ENCODE results near the gene CDC27. TPM values are rescaled to one million over a fixed set of nuclear protein-coding genes. Genes with fewer than 3 reads are reported as not detected.

CDC27 gene
- total RNA-seq, 1 donor from 2014 or later, result 137 TPM

- no peaks in the 10 kb centered on the region for H3K9me3 ChIP-seq (ENCODE audit: insufficient read depth, low read depth, low read length)
- H3K9me3 Mint-ChIP-seq (ENCODE audit: unreplicated experiment), result no peaks in the 10 kb centered on the region
- no peaks in the 10 kb centered on the region for H3K79me2 ChIP-seq (ENCODE audit: insufficient read depth, low read length)
- no peaks in the 10 kb centered on the region for H3K27me3 ChIP-seq (ENCODE audit: insufficient read depth, low read length)
- H3K27ac Mint-ChIP-seq (ENCODE audit: unreplicated experiment), result peak overlapping the region; percentile 18
- peak overlapping the region; percentile 67 for H3K27ac ChIP-seq (ENCODE audit: low read depth, low read length)
- H4K20me1 ChIP-seq (ENCODE audit: insufficient read depth, low read length), result peaks cover 15% of the 10 kb centered on the region
- FAIRE-seq (no peak), DNase-seq (ENCODE audit: low read depth) (peak; percentile 47)
- H3K4me3 Mint-ChIP-seq (ENCODE audit: unreplicated experiment), result peak overlapping the region; percentile 54
- TF ChIP-seq CTCF (IDR thresholded peaks at IDR 0.05; ENCODE audit: insufficient read depth, low read depth, low read length) (no peak), EZH2 (IDR thresholded peaks at IDR 0.05; ENCODE audit: insufficient read depth, low read length) (no peak)
- H2AFZ ChIP-seq (ENCODE audit: low read depth, low read length), result no peak overlapping the region
- peaks cover 10% of the 10 kb centered on the region for H3K4me1 ChIP-seq (ENCODE audit: insufficient read depth, low read length)
- peaks cover 13% of the 10 kb centered on the region for H3K36me3 Mint-ChIP-seq (ENCODE audit: low read depth, unreplicated experiment)
- H3K4me3 ChIP-seq (ENCODE audit: insufficient read depth, low read depth, low read length), result no peak overlapping the region
- H3K36me3 ChIP-seq (ENCODE audit: insufficient read depth, low read length), result peaks cover 22% of the 10 kb centered on the region
- peaks cover 19% of the 10 kb centered on the region for H3K4me1 Mint-ChIP-seq (ENCODE audit: low read depth, unreplicated experiment)
- peak overlapping the region; percentile 44 for H3K4me2 ChIP-seq (ENCODE audit: low read length)
- no peaks in the 10 kb centered on the region for H3K27me3 Mint-ChIP-seq (ENCODE audit: low read depth, unreplicated experiment)
- peak overlapping the region; percentile 17 for H3K9ac ChIP-seq (ENCODE audit: low read length)
Measured at GRCh38 chr17:47120521-47121095, 68.5 kb downstream of the CDC27 start.

- H3K27ac ChIP-seq (ENCODE audit: low read depth, low read length), result peak overlapping the region; percentile 67
- H4K20me1 ChIP-seq (ENCODE audit: insufficient read depth, low read length), result peaks cover 15% of the 10 kb centered on the region
- peak overlapping the region; percentile 54 for H3K4me3 Mint-ChIP-seq (ENCODE audit: unreplicated experiment)
- H3K9me3 Mint-ChIP-seq (ENCODE audit: unreplicated experiment), result no peaks in the 10 kb centered on the region
- no peaks in the 10 kb centered on the region for H3K27me3 ChIP-seq (ENCODE audit: insufficient read depth, low read length)
- H3K27ac Mint-ChIP-seq (ENCODE audit: unreplicated experiment), result peak overlapping the region; percentile 72
- peaks cover 10% of the 10 kb centered on the region for H3K4me1 ChIP-seq (ENCODE audit: insufficient read depth, low read length)
- H3K27me3 Mint-ChIP-seq (ENCODE audit: low read depth, unreplicated experiment), result no peaks in the 10 kb centered on the region
- H3K4me1 Mint-ChIP-seq (ENCODE audit: low read depth, unreplicated experiment), result peaks cover 19% of the 10 kb centered on the region
- H3K36me3 Mint-ChIP-seq (ENCODE audit: low read depth, unreplicated experiment), result peaks cover 10% of the 10 kb centered on the region
- H2AFZ ChIP-seq (ENCODE audit: low read depth, low read length), result no peak overlapping the region
- peak overlapping the region; percentile 44 for H3K4me2 ChIP-seq (ENCODE audit: low read length)
- DNase-seq (ENCODE audit: low read depth) (peak; percentile 85), FAIRE-seq (peak; percentile 94)
- no peaks in the 10 kb centered on the region for H3K79me2 ChIP-seq (ENCODE audit: insufficient read depth, low read length)
- H3K4me3 ChIP-seq (ENCODE audit: insufficient read depth, low read depth, low read length), result peak overlapping the region; percentile 9
- H3K36me3 ChIP-seq (ENCODE audit: insufficient read depth, low read length), result peaks cover 22% of the 10 kb centered on the region
- H3K9ac ChIP-seq (ENCODE audit: low read length), result peak overlapping the region; percentile 17
- no peaks in the 10 kb centered on the region for H3K9me3 ChIP-seq (ENCODE audit: insufficient read depth, low read depth, low read length)
- TF ChIP-seq EZH2 (IDR thresholded peaks at IDR 0.05; ENCODE audit: insufficient read depth, low read length) (no peak), CTCF (IDR thresholded peaks at IDR 0.05; ENCODE audit: insufficient read depth, low read depth, low read length) (no peak)
Measured at GRCh38 chr17:47119746-47120520, 69.2 kb downstream of the CDC27 start.

- no peak for TF ChIP-seq EZH2 (IDR thresholded peaks at IDR 0.05; ENCODE audit: insufficient read depth, low read length)
- TF ChIP-seq CTCF (IDR thresholded peaks at IDR 0.05; ENCODE audit: insufficient read depth, low read depth, low read length), result no peak
- peaks cover 10% of the 10 kb centered on the region for H3K4me1 ChIP-seq (ENCODE audit: insufficient read depth, low read length)
- no peak overlapping the region for H3K4me2 ChIP-seq (ENCODE audit: low read length)
- Mint-ChIP-seq H3K4me1 (ENCODE audit: low read depth, unreplicated experiment) (peaks cover 18% of the 10 kb centered on the region), H3K27ac (ENCODE audit: unreplicated experiment) (no peak overlapping the region), H3K36me3 (ENCODE audit: low read depth, unreplicated experiment) (peaks cover 9% of the 10 kb centered on the region), H3K9me3 (ENCODE audit: unreplicated experiment) (no peaks in the 10 kb centered on the region), H3K4me3 (ENCODE audit: unreplicated experiment) (no peak overlapping the region), H3K27me3 (ENCODE audit: low read depth, unreplicated experiment) (no peaks in the 10 kb centered on the region)
- no peak overlapping the region for H3K4me3 ChIP-seq (ENCODE audit: insufficient read depth, low read depth, low read length)
- H2AFZ ChIP-seq (ENCODE audit: low read depth, low read length), result no peak overlapping the region
- no peak for DNase-seq (ENCODE audit: low read depth)
- H3K9me3 ChIP-seq (ENCODE audit: insufficient read depth, low read depth, low read length), result no peaks in the 10 kb centered on the region
- H3K27ac ChIP-seq (ENCODE audit: low read depth, low read length), result no peak overlapping the region
- peaks cover 15% of the 10 kb centered on the region for H4K20me1 ChIP-seq (ENCODE audit: insufficient read depth, low read length)
- no peaks in the 10 kb centered on the region for H3K79me2 ChIP-seq (ENCODE audit: insufficient read depth, low read length)
- no peak overlapping the region for H3K9ac ChIP-seq (ENCODE audit: low read length)
- H3K36me3 ChIP-seq (ENCODE audit: insufficient read depth, low read length), result peaks cover 17% of the 10 kb centered on the region
- no peak for FAIRE-seq
- H3K27me3 ChIP-seq (ENCODE audit: insufficient read depth, low read length), result no peaks in the 10 kb centered on the region
Measured at GRCh38 chr17:47117386-47117785, 71.7 kb downstream of the CDC27 start.
